Brain microvascular endothelial cell (primary cell): ENCODE measurements around the gene CEP164.

Source experiments
- DNase-seq: peaks from one replicate; pipeline ENCODE4 v3.0.0-alpha.2; 2020
- H3K27ac ChIP-seq: fragments of 250-450 bp; sonication (Bioruptor Pico); 2 replicates; pipeline ENCODE4 v1.5.1; 2020; ENCODE audit warnings: mild to moderate bottlenecking, moderate library complexity
- H3K27me3 ChIP-seq: fragments of 250-450 bp; sonication (Bioruptor Pico); replicated peaks from 2 replicates; pipeline ENCODE4 v1.5.1; 2020; ENCODE audit warnings: mild to moderate bottlenecking
- H3K36me3 ChIP-seq: fragments of 250-450 bp; sonication (Bioruptor Pico); replicated peaks from 2 replicates; pipeline ENCODE4 v1.5.1; 2020; ENCODE audit warnings: mild to moderate bottlenecking
- H3K4me3 ChIP-seq: 2 replicates; pipeline ENCODE4 v1.5.1; 2011; ENCODE audit warnings: low read depth, mild to moderate bottlenecking, control low read depth, low read length, moderate library complexity
- in situ Hi-C: cut with HindIII; loops from 2 replicates; pipeline ENCODE4 v1.10.0; 2017; ENCODE audit warnings: low sequenced_read_pairs, low pct_ligation_motif_present
- TF ChIP-seq, protein P1 (sequence below): IDR thresholded peaks from 2 replicates; pipeline ENCODE4 v1.5.1; 2011; ENCODE audit warnings: low read depth, mild to moderate bottlenecking, moderate library complexity, low read length, control low read depth, inconsistent platforms; ENCODE audit errors: missing control alignments

The CEP164 gene

GRCh38 chr11:117430293-117430955 lies 102.8 kb downstream of the CEP164 start:
- DNase-seq: no peak
- Histone ChIP-seq H3K4me3 (no peak overlapping the region), H3K27ac (no peak overlapping the region), H3K27me3 (peaks cover 2% of the 10 kb centered on the region), H3K36me3 (no peaks in the 10 kb centered on the region)
- TF ChIP-seq, protein P1, sequence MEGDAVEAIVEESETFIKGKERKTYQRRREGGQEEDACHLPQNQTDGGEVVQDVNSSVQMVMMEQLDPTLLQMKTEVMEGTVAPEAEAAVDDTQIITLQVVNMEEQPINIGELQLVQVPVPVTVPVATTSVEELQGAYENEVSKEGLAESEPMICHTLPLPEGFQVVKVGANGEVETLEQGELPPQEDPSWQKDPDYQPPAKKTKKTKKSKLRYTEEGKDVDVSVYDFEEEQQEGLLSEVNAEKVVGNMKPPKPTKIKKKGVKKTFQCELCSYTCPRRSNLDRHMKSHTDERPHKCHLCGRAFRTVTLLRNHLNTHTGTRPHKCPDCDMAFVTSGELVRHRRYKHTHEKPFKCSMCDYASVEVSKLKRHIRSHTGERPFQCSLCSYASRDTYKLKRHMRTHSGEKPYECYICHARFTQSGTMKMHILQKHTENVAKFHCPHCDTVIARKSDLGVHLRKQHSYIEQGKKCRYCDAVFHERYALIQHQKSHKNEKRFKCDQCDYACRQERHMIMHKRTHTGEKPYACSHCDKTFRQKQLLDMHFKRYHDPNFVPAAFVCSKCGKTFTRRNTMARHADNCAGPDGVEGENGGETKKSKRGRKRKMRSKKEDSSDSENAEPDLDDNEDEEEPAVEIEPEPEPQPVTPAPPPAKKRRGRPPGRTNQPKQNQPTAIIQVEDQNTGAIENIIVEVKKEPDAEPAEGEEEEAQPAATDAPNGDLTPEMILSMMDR: no peak
- in situ Hi-C loops: loop anchor here (25.0 kb wide), 1 partner anchor 382 kb away; the partner anchor contains the start of gene FXYD2

GRCh38 chr11:117431436-117431835 lies 103.8 kb downstream of the CEP164 start:
- Histone ChIP-seq H3K36me3 (no peaks in the 10 kb centered on the region), H3K4me3 (no peak overlapping the region), H3K27me3 (peaks cover 2% of the 10 kb centered on the region), H3K27ac (no peak overlapping the region)
- TF ChIP-seq, protein P1: no peak
- in situ Hi-C loops: loop anchor here (25.0 kb wide), 1 partner anchor 381 kb away; the partner anchor contains the start of gene FXYD2
- DNase-seq: no peak

- Histone ChIP-seq H3K36me3 (no peaks in the 10 kb centered on the region), H3K4me3 (no peak overlapping the region), H3K27me3 (no peaks in the 10 kb centered on the region), H3K27ac (no peak overlapping the region)
- no peak for DNase-seq
- TF ChIP-seq, protein P1: no peak
- in situ Hi-C loops: loop anchor here (25.0 kb wide), 1 partner anchor 379 kb away; the partner anchor contains the start of gene FXYD2
These were observed 106.1 kb downstream of the CEP164 start for GRCh38 chr11:117433717-117434116.

- Histone ChIP-seq H3K27me3 (no peaks in the 10 kb centered on the region), H3K4me3 (no peak overlapping the region), H3K27ac (no peak overlapping the region), H3K36me3 (no peaks in the 10 kb centered on the region)
- no peak for DNase-seq
- TF ChIP-seq, protein P1: no peak
- in situ Hi-C loops: loop anchor here (25.0 kb wide), 1 partner anchor 378 kb away; the partner anchor contains the start of gene FXYD2
These were observed 106.8 kb downstream of the CEP164 start for GRCh38 chr11:117434481-117434880.

DNA sequence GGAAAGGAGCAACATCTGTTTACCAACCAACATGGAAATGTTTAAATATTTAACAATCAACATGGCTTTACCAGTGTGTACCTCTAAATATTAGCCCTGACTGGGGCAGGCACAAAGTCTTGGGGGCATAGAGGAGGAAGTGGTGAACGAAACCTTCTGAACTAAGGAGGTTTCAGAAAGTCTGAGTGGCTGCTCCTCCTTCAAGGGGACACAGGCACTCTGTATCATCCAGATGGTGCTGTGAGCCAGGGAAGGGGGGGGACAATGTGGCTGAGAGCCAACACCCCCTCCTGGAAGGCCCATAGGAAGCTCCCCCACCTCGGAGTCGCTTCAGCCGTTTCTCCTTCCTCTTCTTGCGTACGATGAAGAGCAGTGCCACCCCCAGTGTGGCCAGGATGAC lies 107.7 kb downstream of the CEP164 start:
- no peaks in the 10 kb centered on the region for H3K36me3 ChIP-seq
- DNase-seq: no peak
- TF ChIP-seq, protein P1: no peak
- in situ Hi-C loops: loop anchor here (25.0 kb wide), 1 partner anchor 377 kb away; the partner anchor contains the start of gene FXYD2
- no peaks in the 10 kb centered on the region for H3K27me3 ChIP-seq
- H3K27ac ChIP-seq: no peak overlapping the region
- no peak overlapping the region for H3K4me3 ChIP-seq
